Nephron progenitor cell (in vitro differentiated cells): Measurements from ENCODE around the gene PARD3.

Experiments
- DNase-seq: peaks from one replicate; pipeline ENCODE4 v3.0.0; 2021
- H3K27ac Mint-ChIP-seq: 2 replicates; pipeline ENCODE4 v1.8.0; 2021; ENCODE audit warnings: mild to moderate bottlenecking, moderate library complexity, mixed read lengths
- H3K27me3 Mint-ChIP-seq: 2 replicates; pipeline ENCODE4 v1.8.0; 2021; ENCODE audit warnings: mild to moderate bottlenecking, low read depth, mixed read lengths; ENCODE audit not compliant: poor library complexity
- H3K36me3 Mint-ChIP-seq: 2 replicates; pipeline ENCODE4 v1.8.0; 2021; ENCODE audit warnings: low read depth, mixed read lengths
- H3K4me1 Mint-ChIP-seq: 2 replicates; pipeline ENCODE4 v1.8.0; 2021; ENCODE audit warnings: mixed read lengths
- H3K4me3 Mint-ChIP-seq: 2 replicates; pipeline ENCODE4 v1.8.0; 2021; ENCODE audit warnings: mild to moderate bottlenecking, moderate library complexity, mixed read lengths
- H3K9me3 Mint-ChIP-seq: 2 replicates; pipeline ENCODE4 v1.8.0; 2021; ENCODE audit warnings: mild to moderate bottlenecking, moderate library complexity, mixed read lengths
- CTCF ChIP-seq: fragments of 200-600 bp; sonication (generic); IDR thresholded peaks from 2 replicates; pipeline ENCODE4 v1.5.0; 2021; ENCODE audit warnings: antibody characterized with exemption

The PARD3 gene

GRCh38 chr10:34717429-34717828 is 97.7 kb downstream of the PARD3 start:
- DNase-seq = no peak
- Mint-ChIP-seq H3K4me3 (no peak overlapping the region), H3K4me1 (peaks cover 30% of the 10 kb centered on the region), H3K27ac (peak overlapping the region; percentile 51), H3K27me3 (peaks cover 3% of the 10 kb centered on the region), H3K36me3 (no peaks in the 10 kb centered on the region), H3K9me3 (no peaks in the 10 kb centered on the region)
- no peak for TF ChIP-seq CTCF

- no peak for TF ChIP-seq CTCF
- H3K27me3 Mint-ChIP-seq = peaks cover 3% of the 10 kb centered on the region
- H3K4me1 Mint-ChIP-seq = peaks cover 27% of the 10 kb centered on the region
- H3K27ac Mint-ChIP-seq = no peak overlapping the region
- no peak for DNase-seq
- H3K36me3 Mint-ChIP-seq = no peaks in the 10 kb centered on the region
- no peaks in the 10 kb centered on the region for H3K9me3 Mint-ChIP-seq
- no peak overlapping the region for H3K4me3 Mint-ChIP-seq
Observed at GRCh38 chr10:34716958-34717357, 98.1 kb downstream of the PARD3 start.

GRCh38 chr10:34716234-34716633 is 98.9 kb downstream of the PARD3 start:
- Mint-ChIP-seq H3K9me3 (no peaks in the 10 kb centered on the region), H3K27me3 (peaks cover 3% of the 10 kb centered on the region), H3K27ac (no peak overlapping the region), H3K4me3 (no peak overlapping the region), H3K4me1 (peaks cover 27% of the 10 kb centered on the region), H3K36me3 (no peaks in the 10 kb centered on the region)
- DNase-seq = no peak
- no peak for TF ChIP-seq CTCF

GRCh38 chr10:34715511-34716187 is 99.4 kb downstream of the PARD3 start:
- H3K36me3 Mint-ChIP-seq = no peaks in the 10 kb centered on the region
- no peak for TF ChIP-seq CTCF
- no peak for DNase-seq
- peaks cover 27% of the 10 kb centered on the region for H3K4me1 Mint-ChIP-seq
- H3K4me3 Mint-ChIP-seq = no peak overlapping the region
- H3K27ac Mint-ChIP-seq = no peak overlapping the region
- H3K27me3 Mint-ChIP-seq = peaks cover 3% of the 10 kb centered on the region
- H3K9me3 Mint-ChIP-seq = no peaks in the 10 kb centered on the region

GRCh38 chr10:34713875-34714274 is 101.2 kb downstream of the PARD3 start:
- Mint-ChIP-seq H3K4me3 (no peak overlapping the region), H3K36me3 (no peaks in the 10 kb centered on the region), H3K27me3 (peaks cover 3% of the 10 kb centered on the region), H3K4me1 (peaks cover 17% of the 10 kb centered on the region), H3K27ac (no peak overlapping the region), H3K9me3 (peaks cover 3% of the 10 kb centered on the region)
- DNase-seq = no peak
- TF ChIP-seq CTCF = no peak

- Mint-ChIP-seq H3K27ac (peak overlapping the region; percentile 37), H3K4me1 (peaks cover 22% of the 10 kb centered on the region), H3K27me3 (peaks cover 3% of the 10 kb centered on the region), H3K36me3 (no peaks in the 10 kb centered on the region), H3K4me3 (no peak overlapping the region), H3K9me3 (peaks cover 3% of the 10 kb centered on the region)
- no peak for TF ChIP-seq CTCF
- no peak for DNase-seq
Observed at GRCh38 chr10:34711500-34711899, 103.6 kb downstream of the PARD3 start.
